PFSK-1 (cell line): ENCODE data around the gene HPDL.

Source experiments
- FOXP2 ChIP-seq: optimal IDR thresholded peaks from 2 replicates; pipeline ENCODE3; 2011; ENCODE audit warnings: borderline replicate concordance, control low read depth, inconsistent platforms; ENCODE audit not compliant: insufficient read depth; ENCODE audit errors: extremely low read length, extremely low read depth
- POLR2AphosphoS5 ChIP-seq: IDR thresholded peaks from 2 replicates; pipeline ENCODE4 v1.6.1; 2012; ENCODE audit warnings: low read depth, mild to moderate bottlenecking, control low read depth, low read length, moderate library complexity
- REST ChIP-seq, 2 experiments: IDR thresholded peaks; 2 replicates each; pipeline versions ENCODE4 v1.6.1 to v1.8.0; 2011 to 2012; ENCODE audit warnings: low read depth in 2 of 2, low read length in 2 of 2, control low read depth in 1 of 2, inconsistent platforms in 1 of 2, mild to moderate bottlenecking in 1 of 2, moderate library complexity in 1 of 2; ENCODE audit not compliant: insufficient read depth in 1 of 2
- SIN3A ChIP-seq: IDR thresholded peaks from 2 replicates; pipeline ENCODE4 v1.6.1; 2012; ENCODE audit warnings: mild to moderate bottlenecking, low read length, moderate library complexity, borderline replicate concordance; ENCODE audit not compliant: insufficient read depth
- TAF1 ChIP-seq: IDR thresholded peaks from 2 replicates; pipeline ENCODE4 v1.6.1; 2012; ENCODE audit warnings: low read length, control low read depth, borderline replicate concordance; ENCODE audit not compliant: insufficient read depth

Gene HPDL

DNA sequence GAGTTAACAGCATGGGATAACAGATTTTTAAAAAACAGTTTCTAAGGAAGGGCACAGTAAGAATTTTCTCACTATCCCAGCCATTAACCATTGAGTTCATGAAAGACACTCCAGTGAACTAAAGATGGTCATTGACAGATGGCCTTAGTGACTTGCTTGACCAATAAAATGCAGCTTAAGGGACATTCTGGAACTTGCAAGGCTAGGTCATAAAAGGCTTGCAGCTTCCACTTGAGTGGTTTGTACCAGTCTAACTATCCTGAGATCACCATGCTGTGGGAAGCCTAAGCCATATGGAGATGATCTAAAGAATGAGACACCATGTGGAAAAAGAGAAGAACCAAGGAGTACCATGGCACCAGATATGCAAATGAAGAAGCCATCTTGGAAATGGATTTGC lies 51.5 kb downstream of the HPDL start:
- TF ChIP-seq TAF1 (no peak), REST (IDR thresholded peaks at IDR 0.05; ENCODE audit: insufficient read depth in 1 of 2, low read depth in 2 of 2, low read length in 2 of 2) (no peak), POLR2AphosphoS5 (no peak), SIN3A (no peak), FOXP2 (no peak)
